Mucosa of rectum (tissue), 2 donors: Measurements from ENCODE around the gene KANK2.
"Not testable (repeated sequence)": the region's sequence is repeated elsewhere in the genome, so short reads cannot be mapped to it uniquely, and the experiment has no call there.

Experiments
- H3K27ac ChIP-seq, 2 donors: one replicate each; pipeline ENCODE4 v1.7.0; 2013; ENCODE audit warnings: inconsistent platforms in 2 of 2, low read depth in 2 of 2, low read length in 2 of 2
- H3K27me3 ChIP-seq, 2 donors: one replicate each; pipeline ENCODE4 v1.7.0; 2013; ENCODE audit warnings: low read length in 2 of 2; ENCODE audit not compliant: control insufficient read depth in 2 of 2, insufficient read depth in 2 of 2
- H3K36me3 ChIP-seq, 2 donors: one replicate each; pipeline ENCODE4 v1.7.0; 2013; ENCODE audit warnings: low read length in 2 of 2; ENCODE audit not compliant: control insufficient read depth in 2 of 2, insufficient read depth in 2 of 2
- H3K4me1 ChIP-seq, 2 donors: one replicate each; pipeline ENCODE4 v1.7.0; 2013; ENCODE audit warnings: low read length in 2 of 2, mild to moderate bottlenecking in 1 of 2; ENCODE audit not compliant: control insufficient read depth in 2 of 2, insufficient read depth in 2 of 2
- H3K4me3 ChIP-seq, 2 donors: one replicate each; pipeline ENCODE4 v1.7.0; 2013; ENCODE audit warnings: low read length in 2 of 2
- H3K9ac ChIP-seq, 2 donors: one replicate each; pipeline ENCODE4 v1.7.0; 2013; ENCODE audit warnings: low read length in 2 of 2, low read depth in 1 of 2, mild to moderate bottlenecking in 1 of 2
- H3K9me3 ChIP-seq, 2 donors: one replicate each; pipeline ENCODE4 v1.7.0; 2013; ENCODE audit warnings: low read length in 2 of 2; ENCODE audit not compliant: control insufficient read depth in 2 of 2
- donor health status: healthy.
- donor health status: Normal muscosa, but diverticular disease.

KANK2 gene

GRCh38 chr19:11164879-11165406, 32.4 kb downstream of the KANK2 start:
- Histone ChIP-seq H3K9me3 (no peaks in the 10 kb centered on the region), H3K4me3 (no peak overlapping the region), H3K27ac (peak overlapping the region; percentile 71), H3K27me3 (no peaks in the 10 kb centered on the region), H3K36me3 (peaks cover 7 to 9% of the 10 kb centered on the region in 2 donors), H3K9ac (no peak overlapping the region), H3K4me1 (peaks cover 3 to 16% of the 10 kb centered on the region in 2 donors)

- H3K27ac ChIP-seq, result peak overlapping the region; percentile 71
- no peak overlapping the region for H3K4me3 ChIP-seq
- H3K9ac ChIP-seq, result no peak overlapping the region
Measured at GRCh38 chr19:11164296-11164695, 33.0 kb downstream of the KANK2 start.

GRCh38 chr19:11160440-11160768, 36.9 kb downstream of the KANK2 start:
- H3K27ac ChIP-seq, H3K4me3 ChIP-seq, H3K27me3 ChIP-seq, H3K36me3 ChIP-seq, H3K9ac ChIP-seq, H3K9me3 ChIP-seq: not testable (repeated sequence)
- peaks cover 6 to 12% of the 10 kb centered on the region in 2 donors for H3K4me1 ChIP-seq

More at GRCh38 chr19:11164296-11164695, 33.0 kb downstream of the KANK2 start:
- peaks cover 5 to 7% of the 10 kb centered on the region in 2 donors for H3K36me3 ChIP-seq
- no peaks in the 10 kb centered on the region for H3K27me3 ChIP-seq
- H3K4me1 ChIP-seq, result peaks cover 3 to 16% of the 10 kb centered on the region in 2 donors
- H3K9me3 ChIP-seq, result no peaks in the 10 kb centered on the region

GRCh38 chr19:11159598-11160439, 37.5 kb downstream of the KANK2 start:
- no peaks in the 10 kb centered on the region for H3K27me3 ChIP-seq
- H3K4me1 ChIP-seq, result peaks cover 8 to 17% of the 10 kb centered on the region in 2 donors
- H3K27ac ChIP-seq, result peak overlapping the region in 1 of 2 donors; percentile 29
- H3K36me3 ChIP-seq, result no peaks in the 10 kb centered on the region
- no peak overlapping the region for H3K4me3 ChIP-seq
- no peak overlapping the region for H3K9ac ChIP-seq
- H3K9me3 ChIP-seq, result no peaks in the 10 kb centered on the region

GRCh38 chr19:11155373-11156120, 41.8 kb downstream of the KANK2 start, which contains the start of gene SPC24:
SPC24 (minus strand) TSS chr19:11155782; CDS start chr19:11155776, 6 bp downstream.
- H3K27ac ChIP-seq, result peak within 1 kb of the TSS in 1 of 2 donors; percentile 48
- peak within 1 kb of the TSS; percentile 83 to 85 for H3K4me3 ChIP-seq
- peak within 1 kb of the TSS; percentile 62 to 70 for H3K9ac ChIP-seq
- no peaks in the 10 kb centered on the region for H3K9me3 ChIP-seq
- H3K27me3 ChIP-seq, result no peaks in the 10 kb centered on the region
- peaks cover 14 to 15% of the 10 kb centered on the region in 2 donors for H3K4me1 ChIP-seq
- H3K36me3 ChIP-seq, result no peaks in the 10 kb centered on the region

- H3K4me3 ChIP-seq, result peak overlapping the region in 1 of 2 donors; percentile 83
- H3K36me3 ChIP-seq, result no peaks in the 10 kb centered on the region
- H3K9me3 ChIP-seq, result no peaks in the 10 kb centered on the region
- peaks cover 14 to 15% of the 10 kb centered on the region in 2 donors for H3K4me1 ChIP-seq
- H3K27ac ChIP-seq, result no peak overlapping the region
- peak overlapping the region in 1 of 2 donors; percentile 62 for H3K9ac ChIP-seq
- no peaks in the 10 kb centered on the region for H3K27me3 ChIP-seq
Measured at GRCh38 chr19:11154683-11155047, 42.7 kb downstream of the KANK2 start.

- Histone ChIP-seq H3K4me3 (no peak overlapping the region), H3K36me3 (no peaks in the 10 kb centered on the region), H3K27me3 (no peaks in the 10 kb centered on the region), H3K27ac (peak overlapping the region; percentile 35 to 38), H3K9me3 (no peaks in the 10 kb centered on the region), H3K9ac (peak overlapping the region in 1 of 2 donors; percentile 15), H3K4me1 (peaks cover 14 to 15% of the 10 kb centered on the region in 2 donors)
Measured at GRCh38 chr19:11152318-11153062, 44.9 kb downstream of the KANK2 start.

GRCh38 chr19:11151181-11151580, 46.2 kb downstream of the KANK2 start:
- Histone ChIP-seq H3K36me3 (no peaks in the 10 kb centered on the region), H3K9ac (no peak overlapping the region), H3K4me1 (peaks cover 12 to 13% of the 10 kb centered on the region in 2 donors), H3K27me3 (no peaks in the 10 kb centered on the region), H3K27ac (peak overlapping the region in 1 of 2 donors; percentile 17), H3K4me3 (no peak overlapping the region), H3K9me3 (no peaks in the 10 kb centered on the region)

- H3K36me3 ChIP-seq, result no peaks in the 10 kb centered on the region
- no peaks in the 10 kb centered on the region for H3K27me3 ChIP-seq
- no peak overlapping the region for H3K4me3 ChIP-seq
- peaks cover 9 to 12% of the 10 kb centered on the region in 2 donors for H3K4me1 ChIP-seq
- no peak overlapping the region for H3K9ac ChIP-seq
- no peak overlapping the region for H3K27ac ChIP-seq
- no peaks in the 10 kb centered on the region for H3K9me3 ChIP-seq
Measured at GRCh38 chr19:11148001-11148400, 49.3 kb downstream of the KANK2 start.
